HG03558 (cell line): ENCODE measurements around the gene AGPS.

Experiments
- ATAC-seq: cut with Tn5 transposase; IDR thresholded peaks from one replicate; pipeline ENCODE4 v1.9.1; 2021; ENCODE audit warnings: moderate number of reproducible peaks; ENCODE audit not compliant: unreplicated experiment; ENCODE audit errors: extremely low read depth

The AGPS gene

DNA sequence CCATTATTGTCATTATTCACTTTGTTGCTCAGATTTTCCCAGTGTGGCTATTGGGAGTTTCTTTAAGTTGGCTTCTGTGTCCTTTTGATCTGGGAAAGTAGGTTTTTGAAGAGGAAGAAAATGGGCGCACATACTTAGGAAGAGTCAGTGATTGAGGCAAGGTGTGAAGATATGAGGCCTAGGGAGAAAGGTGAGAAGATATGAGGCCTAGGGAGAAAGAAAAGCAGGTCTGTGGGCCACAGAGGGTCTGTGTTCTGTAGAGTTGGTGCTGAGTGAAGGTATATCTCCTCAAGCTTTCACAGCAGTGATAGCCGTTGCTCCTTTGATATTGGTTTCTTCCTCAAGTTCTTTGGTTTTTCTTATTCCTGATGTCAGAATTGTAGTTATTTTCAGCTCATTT lies 126.2 kb downstream of the AGPS start:
- ATAC-seq, result no peak

DNA sequence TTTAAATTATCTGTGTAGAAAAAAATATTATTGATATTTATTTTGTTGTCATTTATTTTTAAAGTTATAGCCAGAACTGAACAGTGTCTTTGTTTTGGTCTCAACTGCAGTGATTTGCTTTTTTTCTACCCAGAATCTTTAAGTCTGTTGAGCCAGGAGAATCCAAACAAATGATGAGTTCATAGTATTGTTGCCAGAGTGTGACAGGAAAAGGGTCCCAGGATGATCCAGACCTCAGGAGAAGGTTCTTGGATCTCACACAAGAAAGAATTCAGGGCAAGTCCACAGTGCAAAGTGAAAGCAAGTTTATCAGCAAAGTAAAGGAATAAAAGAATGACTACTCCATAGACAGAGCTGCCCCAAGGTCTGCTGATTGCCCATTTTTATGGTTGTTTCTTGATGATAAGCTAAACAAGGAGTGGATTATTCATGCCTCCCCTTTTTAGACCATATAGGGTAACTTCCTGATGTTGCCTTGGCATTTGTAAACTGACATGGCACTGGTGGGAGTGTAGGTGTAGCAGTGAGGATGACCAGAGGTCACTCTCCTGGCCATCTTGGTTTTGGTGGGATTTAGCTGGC lies 127.1 kb downstream of the AGPS start:
- no peak for ATAC-seq

DNA sequence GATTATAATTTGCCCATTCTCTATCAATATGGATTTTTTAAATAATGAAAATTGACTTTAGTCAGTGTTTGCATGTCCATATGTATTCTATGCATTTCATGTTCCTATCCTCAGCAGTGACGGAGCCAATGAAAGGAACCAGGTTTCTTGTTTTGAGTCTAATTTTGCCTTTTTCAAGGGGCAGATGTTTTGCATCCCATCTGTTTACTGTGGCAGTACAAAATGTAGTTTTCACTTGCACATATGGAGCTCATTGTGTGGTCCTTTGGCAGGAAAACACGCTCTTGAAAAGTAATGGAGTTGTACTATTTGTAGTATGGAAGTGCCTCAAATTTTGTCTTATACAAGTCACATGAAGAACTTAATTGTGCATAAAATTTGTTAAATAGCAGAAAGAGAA lies 127.8 kb downstream of the AGPS start:
- no peak for ATAC-seq

DNA sequence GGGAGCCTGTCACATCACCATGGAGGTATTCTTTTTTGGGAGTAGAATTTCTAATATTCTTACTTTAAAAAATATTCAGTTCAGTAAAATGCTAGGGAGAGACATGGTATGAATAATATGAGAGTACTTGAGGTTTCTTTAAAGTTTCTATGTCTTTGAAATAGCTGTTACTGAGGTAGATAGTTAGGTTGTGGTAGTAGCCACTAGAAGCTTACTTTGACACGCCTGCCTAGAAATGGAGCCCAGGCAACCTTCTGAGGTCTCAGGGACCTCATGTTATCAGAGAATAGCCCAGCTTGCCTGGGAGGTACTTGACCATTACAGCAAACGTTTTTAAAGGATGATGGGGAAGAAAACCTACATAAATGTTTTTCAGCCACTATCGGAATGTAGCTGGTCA lies 131.2 kb downstream of the AGPS start:
- no peak for ATAC-seq

DNA sequence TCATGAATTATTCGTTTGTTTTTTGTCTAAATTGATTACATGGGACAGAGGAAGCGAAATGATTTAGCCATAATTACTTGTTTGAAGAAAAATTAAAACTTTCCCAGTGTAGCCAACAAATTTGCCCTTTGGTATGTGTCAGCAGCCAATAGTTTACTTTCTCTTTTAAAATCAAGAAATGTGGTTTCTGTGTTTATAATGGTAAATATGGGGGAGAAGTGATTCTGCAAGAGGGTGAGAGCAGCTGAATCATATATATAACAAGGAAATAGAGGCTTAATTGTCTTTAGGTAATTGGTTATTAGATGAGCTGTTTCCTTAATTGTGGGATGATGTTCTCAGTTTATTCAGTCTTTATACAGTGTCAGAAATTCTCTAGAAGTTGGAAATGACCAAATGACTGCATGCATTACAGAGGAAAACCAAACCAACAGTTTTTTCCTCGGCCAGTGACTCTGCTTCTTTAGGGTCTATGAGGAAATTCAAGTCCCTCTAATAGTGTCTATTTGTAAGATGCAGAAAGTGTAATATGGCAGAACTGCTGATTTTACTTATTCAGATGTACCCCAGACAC lies 132.9 kb downstream of the AGPS start:
- no peak for ATAC-seq

DNA sequence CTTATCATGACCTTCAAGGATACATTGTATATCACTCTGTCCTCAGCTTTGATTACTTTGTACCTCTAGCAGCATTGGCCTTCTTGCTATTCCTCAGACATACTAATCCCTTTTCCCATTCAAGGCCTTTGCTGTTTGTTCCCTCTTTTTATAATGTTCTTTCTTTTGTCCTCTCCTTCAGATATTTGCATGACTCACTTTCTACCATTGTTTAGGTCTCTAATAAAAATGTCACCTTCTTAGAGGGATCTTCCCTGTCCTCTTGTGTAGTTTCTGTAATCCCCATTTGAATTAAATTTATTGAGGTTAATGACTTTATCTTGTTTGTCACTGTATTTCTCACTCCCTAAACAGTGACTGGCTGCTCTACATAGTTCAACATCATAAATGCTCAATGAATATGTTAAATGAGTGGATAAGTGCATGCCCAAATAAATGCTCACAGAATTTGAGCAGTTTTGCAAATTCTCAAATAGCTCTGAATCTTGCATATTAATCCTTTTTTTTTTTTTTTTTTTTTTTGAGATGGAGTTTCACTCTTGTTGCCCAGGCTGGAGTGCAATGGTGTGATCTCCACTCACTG lies 135.9 kb downstream of the AGPS start:
- ATAC-seq, result no peak

DNA sequence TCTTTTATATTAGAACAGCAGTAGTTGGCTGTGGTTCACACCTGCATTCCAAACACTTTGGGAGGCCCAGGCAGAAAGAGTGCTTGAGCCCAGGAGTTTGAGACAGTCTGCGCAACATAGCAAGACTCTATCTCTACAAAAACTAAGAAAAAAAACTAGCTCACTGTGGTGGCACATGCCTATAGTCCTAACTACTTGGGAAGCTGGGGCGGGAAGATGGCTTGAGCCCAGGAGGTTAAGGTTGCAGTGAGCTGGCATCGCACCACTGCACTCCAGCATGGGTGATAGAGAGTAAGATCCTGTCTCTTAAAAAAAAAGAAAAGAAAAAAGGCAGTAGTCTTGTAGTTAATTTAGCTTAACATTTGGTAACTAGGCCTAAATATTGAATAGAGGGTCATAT lies 136.6 kb downstream of the AGPS start:
- ATAC-seq, result no peak

DNA sequence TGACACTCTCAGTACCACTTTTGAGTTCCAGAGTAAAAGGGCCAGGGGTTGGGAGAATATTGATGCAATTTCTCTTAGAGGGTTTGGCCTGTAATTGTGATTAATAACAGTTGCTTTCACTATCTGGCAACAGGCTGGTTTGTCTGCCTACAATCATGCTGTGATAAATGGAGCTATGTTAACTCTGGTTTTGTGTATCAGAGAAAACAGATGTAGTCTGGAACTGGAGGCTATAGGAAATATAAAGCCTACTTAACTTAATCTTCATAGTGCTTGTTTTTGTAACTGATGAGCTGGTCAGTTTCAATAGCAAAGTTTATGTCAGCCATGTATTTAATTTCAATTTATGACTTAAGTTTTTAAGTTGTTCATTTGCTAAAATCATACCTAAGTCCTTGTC lies 138.0 kb downstream of the AGPS start:
- no peak for ATAC-seq

DNA sequence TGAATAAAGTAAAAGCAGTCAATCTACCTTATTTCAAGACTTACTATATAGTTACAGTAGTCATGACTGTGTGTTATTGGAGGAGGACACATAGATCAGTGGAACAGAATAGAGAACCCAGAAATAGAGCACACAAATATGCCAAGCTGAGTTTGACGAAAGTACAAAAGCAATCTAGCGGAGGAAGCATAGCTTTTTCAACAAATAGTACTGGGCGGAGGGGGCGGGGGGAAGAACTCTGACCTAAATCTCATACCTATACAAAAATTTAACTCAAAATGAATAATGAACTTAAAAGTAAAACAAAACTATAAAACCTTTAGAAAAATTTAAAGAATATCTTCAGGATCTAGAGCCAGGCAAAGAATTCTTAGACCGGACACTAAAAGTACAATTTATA lies 139.1 kb downstream of the AGPS start:
- no peak for ATAC-seq

DNA sequence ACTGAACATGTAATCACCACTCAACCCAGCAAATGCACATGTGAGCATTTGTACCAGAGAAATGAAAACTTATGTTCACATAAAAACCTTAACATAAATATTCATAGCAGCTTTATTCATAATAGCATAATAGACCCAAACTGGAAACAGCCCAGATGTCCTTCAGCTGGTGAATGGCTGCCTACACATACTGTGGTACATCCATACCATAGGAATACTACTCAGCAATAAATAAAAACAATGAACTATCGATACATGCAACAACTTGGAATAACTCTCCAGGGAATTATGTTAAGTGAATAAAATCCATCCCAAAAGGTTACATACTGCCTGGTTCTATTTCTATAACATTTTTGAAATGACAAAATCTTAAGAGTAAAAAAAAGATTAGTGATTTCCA lies 140.0 kb downstream of the AGPS start:
- no peak for ATAC-seq

DNA sequence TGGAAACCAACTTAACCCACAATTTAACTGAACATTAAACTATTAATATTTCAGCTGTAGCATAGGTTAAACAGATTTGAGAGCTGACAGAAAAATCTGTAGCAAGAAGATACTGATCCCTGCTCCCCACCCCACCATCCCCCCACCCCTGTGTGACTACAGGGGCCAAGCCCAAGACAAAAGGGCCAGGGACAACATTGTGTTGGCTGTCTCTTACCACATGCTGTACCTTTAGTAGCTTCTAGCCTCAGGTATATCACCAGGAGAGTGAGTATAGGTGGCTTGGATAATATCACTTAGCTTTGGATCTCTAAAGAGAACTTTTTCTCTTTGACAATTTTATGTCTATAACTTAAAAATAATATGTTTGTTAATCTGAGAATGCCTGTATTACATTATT lies 140.7 kb downstream of the AGPS start:
- ATAC-seq, result no peak

DNA sequence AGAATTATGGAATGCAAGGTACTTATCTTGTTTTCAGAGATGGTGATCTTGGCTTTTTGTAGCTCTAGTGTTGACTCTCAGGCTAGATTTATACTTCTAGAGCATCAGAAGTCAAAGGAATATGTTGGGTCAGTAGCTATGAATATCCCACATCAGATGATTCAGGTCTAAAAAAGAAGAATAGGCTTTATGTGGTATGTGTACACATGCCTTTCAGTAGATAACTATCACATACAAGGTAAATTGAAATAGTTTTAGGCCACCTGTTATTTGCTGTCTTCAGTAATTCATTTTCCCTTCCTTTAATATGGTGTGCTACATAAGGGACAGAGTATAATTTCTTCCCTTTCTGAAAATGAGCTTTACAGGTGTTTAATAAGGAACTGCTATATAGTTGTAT lies 142.4 kb downstream of the AGPS start:
- no peak for ATAC-seq

DNA sequence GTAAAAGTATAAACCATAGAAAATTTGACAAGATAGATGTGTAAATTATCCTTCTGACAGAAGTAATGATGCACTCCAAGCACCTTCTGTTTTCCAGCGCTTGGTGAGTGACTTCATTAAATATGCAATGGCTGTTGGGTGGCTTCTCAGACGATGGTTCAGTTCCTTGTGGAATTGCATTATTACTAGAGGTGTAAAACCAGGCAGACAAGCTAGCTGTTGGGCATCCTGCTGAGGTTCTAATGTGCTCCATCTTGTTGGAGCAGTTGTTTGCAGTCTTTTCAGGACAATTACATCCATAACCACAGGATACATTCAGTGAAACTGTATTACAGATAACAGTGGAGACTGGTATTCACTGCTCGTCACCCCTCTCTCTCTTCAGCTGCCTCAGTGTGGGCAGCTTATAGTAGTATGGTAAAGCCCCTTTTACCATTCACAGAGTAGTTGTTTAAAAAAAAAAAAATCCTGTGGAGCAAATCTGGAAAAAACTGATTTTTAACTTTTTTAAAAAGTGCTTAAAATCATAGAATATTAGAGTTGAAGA lies 143.5 kb downstream of the AGPS start:
- no peak for ATAC-seq

DNA sequence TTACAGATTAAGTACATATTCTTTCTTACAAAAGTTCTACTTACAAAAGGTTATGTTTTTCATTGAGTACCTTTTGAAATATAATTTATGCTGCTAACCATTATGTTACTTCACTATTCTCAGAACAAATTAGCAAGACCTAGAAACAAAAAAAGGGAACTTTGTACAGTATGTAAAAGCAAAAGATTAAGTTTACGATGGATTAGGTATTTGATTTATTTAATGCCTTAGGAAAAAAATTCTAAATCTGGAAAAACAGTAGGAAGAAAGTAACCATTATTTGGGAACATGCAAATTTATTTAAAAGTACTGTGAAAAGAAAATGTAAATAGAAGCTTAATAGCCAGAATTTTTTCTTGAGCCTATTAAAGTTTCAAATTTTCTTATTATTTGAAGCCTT lies 144.6 kb downstream of the AGPS start:
- ATAC-seq, result no peak

DNA sequence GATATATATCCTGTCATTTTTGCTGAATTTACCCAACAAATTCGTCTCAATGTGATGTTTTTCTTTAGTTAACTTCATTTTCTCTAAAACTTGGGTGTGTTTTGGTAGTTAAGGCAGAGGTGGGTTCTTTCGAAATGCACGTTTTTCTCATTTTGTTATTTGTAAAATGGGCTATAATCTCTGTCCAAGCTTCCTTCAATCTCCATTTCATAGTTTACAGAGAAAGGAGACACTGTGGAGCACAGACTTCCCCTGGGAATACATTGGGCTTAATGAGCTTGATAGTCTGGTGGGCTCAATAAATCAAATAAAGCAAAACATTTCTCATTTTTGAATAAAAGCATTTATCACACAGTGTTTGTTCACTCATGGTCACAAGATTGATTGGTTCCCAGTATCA lies 145.1 kb downstream of the AGPS start:
- no peak for ATAC-seq

DNA sequence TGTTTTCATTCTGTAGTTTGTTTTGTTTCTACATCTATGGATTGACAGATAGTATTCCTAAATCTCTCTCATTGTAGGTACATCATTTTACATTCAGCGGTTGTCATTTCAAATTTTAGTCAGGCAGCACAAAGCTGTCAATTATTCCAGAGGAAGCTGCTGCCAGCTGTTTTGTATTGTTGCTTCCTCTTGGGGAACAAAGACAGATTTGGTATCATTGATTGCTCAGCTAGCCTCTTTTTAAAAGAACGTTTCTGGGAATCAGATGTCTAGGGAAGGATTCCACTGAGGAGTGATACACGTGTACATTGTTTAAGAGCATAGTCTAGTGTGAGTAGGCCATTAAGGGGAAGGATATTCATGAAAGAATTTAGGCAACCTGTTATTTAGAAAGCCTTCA lies 145.8 kb downstream of the AGPS start:
- no peak for ATAC-seq

DNA sequence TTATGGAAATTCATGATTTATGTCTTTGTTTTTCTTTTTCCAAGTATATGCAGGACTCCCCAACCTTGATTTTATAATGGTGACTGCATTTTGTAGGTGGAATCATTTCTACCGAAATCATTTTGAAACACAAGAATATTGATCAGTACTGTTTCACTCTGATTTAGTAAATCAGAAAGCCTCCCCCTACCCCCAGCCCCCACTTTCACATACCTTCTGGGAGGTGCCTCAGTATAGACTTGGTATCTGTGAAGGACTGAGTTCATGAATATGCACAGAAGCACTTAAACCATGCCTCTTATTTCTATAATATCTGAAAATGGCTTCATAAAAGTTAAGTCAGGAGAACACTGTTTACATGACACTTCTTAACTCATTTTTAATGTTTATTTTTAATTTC lies 147.7 kb downstream of the AGPS start:
- ATAC-seq, result no peak

DNA sequence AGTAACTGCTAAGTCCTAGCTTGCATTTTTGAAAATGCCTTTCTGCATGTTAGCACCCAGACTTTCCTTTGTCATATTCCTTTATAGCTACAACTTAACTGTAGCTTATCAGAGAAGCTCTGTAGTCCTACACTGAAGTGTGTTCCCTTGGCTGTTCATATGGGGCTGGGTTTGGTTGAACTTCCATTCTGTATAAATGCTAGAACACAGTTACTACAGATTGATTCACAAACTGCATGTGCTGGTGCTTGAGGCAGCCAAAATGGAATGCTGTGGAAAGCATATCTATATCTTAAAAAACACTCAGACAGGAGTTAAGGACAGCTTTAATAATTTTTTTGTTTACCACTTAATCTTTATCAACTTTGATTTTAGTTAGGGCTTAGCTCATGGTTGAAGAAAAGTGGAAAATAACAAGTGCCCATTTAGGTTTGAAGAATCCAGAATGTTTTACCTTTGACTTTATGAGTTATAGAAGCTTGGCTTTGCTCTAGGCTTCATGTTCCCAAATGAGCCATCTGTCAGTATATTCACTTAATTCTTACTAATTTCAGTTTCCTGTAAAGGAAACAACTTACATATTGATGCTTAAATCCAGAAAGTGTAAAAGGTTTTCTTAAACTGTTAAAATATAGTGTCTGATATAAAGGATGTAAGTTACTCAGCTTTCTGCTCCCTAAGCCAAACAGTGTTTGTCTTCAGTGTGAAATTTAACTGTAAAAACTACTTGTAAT lies 148.9 kb downstream of the AGPS start:
- no peak for ATAC-seq

DNA sequence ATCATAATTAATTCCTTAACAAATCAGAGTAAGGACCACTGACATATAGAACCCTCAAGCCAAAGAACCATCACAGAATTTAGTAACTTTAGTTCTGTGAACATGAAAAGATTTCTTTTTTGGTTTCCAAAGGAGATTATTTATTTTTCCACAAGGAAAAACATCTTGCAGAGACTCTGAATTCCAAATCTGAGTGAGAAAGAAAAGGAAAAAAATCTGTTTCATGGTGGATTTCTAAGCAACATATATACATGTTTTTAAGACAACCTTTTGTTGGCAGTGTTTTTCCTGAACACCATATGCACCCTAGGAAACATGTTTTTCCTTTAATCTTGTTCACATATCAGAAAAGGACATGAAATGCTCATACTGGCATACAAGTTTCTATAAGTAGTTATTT lies 149.8 kb downstream of the AGPS start:
- no peak for ATAC-seq

DNA sequence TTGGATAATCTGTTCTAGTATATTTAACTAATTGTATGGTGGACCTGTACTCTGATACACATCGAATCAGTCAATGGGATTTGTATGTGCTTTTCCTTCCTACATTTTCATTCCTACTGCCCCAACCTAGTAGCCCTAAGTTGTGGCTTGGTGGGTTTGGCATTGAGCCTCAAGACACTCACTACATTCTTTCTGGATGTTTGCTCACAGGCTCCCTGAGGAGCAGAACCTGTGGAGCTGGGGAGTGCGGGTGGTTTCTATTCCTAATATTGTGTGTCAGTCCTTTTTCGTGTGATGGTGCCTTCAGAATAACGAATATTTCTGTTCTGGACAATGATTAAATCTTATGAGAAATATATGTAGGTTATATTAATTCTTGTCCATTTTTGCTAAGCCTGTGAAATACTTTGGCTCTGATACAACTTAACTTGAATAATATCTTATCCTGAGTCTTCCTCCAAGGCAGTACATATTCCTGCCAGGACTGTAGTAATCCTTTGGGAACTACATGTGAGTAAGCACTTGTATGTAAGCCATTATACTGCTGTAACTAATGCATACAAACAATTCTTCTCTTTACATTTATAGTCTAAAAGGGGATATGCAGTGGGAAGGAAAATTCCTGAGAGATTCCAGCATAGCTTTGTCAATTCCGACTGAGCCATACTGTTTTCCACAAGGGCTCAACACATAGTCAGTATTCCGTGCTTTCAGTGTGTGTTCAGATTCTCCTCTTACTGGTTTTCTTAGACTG lies 150.6 kb downstream of the AGPS start:
- no peak for ATAC-seq

DNA sequence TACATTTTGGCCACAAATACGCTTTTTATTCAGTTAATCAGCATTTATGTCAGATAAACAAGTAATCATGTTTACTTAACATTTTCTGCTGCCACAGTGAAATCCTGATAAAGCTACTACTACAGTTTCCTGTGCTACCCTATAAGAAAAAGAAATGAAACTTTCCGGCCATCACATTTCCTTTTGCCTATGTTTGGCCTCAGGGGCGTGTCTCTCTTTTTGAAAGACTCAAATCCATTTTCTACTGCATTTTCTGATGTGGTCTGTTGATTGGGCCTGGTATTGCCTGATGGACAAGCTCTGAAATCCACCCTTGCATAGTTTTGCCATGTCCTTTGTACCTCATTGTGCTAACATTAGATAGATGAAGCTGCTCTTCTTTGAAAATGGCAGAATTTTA lies 152.6 kb downstream of the AGPS start:
- no peak for ATAC-seq
